Ishikawa (cell line): ENCODE data around the gene FIGLA.

Source experiments
- CEBPB ChIP-seq: IDR thresholded peaks from 2 replicates; pipeline ENCODE4 v1.6.1; 2012
- CREB1 ChIP-seq: IDR thresholded peaks from 2 replicates; pipeline ENCODE4 v1.6.1; 2012; ENCODE audit warnings: low read depth
- EGR1 ChIP-seq: IDR thresholded peaks from 2 replicates; pipeline ENCODE4 v1.6.1; 2012
- EP300 ChIP-seq: IDR thresholded peaks from 2 replicates; pipeline ENCODE4 v1.6.1; 2012; ENCODE audit warnings: borderline replicate concordance
- FOXM1 ChIP-seq: IDR thresholded peaks from 2 replicates; pipeline ENCODE4 v1.6.1; 2012; ENCODE audit warnings: low read depth, borderline replicate concordance
- MAX ChIP-seq: IDR thresholded peaks from 2 replicates; pipeline ENCODE4 v1.6.1; 2012
- NFIC ChIP-seq: IDR thresholded peaks from 2 replicates; pipeline ENCODE4 v1.6.1; 2012
- RAD21 ChIP-seq: IDR thresholded peaks from 2 replicates; pipeline ENCODE4 v1.6.1; 2012; ENCODE audit warnings: low read depth
- TAF1 ChIP-seq: IDR thresholded peaks from 2 replicates; pipeline ENCODE4 v1.6.1; 2012; ENCODE audit warnings: low read depth, mild to moderate bottlenecking
- TCF12 ChIP-seq: IDR thresholded peaks from 2 replicates; pipeline ENCODE4 v1.6.1; 2012; ENCODE audit warnings: low read depth
- TEAD4 ChIP-seq: IDR thresholded peaks from 2 replicates; pipeline ENCODE4 v1.6.1; 2012
- USF1 ChIP-seq: IDR thresholded peaks from 2 replicates; pipeline ENCODE4 v1.6.1; 2012
- YY1 ChIP-seq: IDR thresholded peaks from 2 replicates; pipeline ENCODE4 v1.6.1; 2012; ENCODE audit warnings: low read depth
- ZBTB7A ChIP-seq: IDR thresholded peaks from 2 replicates; pipeline ENCODE4 v1.6.1; 2012; ENCODE audit warnings: low read depth
- TF ChIP-seq, protein P1 (sequence below): IDR thresholded peaks from 2 replicates; pipeline ENCODE4 v1.6.1; 2012; ENCODE audit warnings: low read depth, mild to moderate bottlenecking

FIGLA gene

GRCh38 chr2:70801607-70802263 is 11.3 kb upstream of the FIGLA start:
- TF ChIP-seq NFIC = no peak
- no peak for TF ChIP-seq CREB1
- TF ChIP-seq TAF1 = no peak
- no peak for TF ChIP-seq TEAD4
- no peak for TF ChIP-seq EP300
- no peak for TF ChIP-seq YY1
- no peak for TF ChIP-seq FOXM1
- TF ChIP-seq ZBTB7A = no peak

DNA sequence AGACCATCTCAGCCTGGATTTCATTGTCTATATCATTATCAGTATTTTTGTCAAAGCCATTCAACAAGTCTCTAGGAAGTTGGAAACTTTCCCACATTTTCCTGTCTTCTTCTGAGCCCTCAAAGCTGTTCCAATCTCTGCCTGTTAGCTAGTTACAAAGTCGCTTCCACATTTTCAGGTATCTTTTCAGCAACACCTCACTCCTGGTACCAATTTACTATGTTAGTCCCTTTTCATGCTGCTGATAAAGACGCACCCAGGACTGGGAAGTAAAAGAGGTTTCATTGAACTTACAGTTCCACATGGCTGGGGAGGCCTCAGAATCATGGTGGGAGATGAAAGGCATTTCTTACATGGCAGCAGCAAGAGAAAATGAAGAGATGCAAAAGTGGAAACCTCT is 9.3 kb upstream of the FIGLA start:
- no peak for TF ChIP-seq NFIC
- TF ChIP-seq, protein P1, sequence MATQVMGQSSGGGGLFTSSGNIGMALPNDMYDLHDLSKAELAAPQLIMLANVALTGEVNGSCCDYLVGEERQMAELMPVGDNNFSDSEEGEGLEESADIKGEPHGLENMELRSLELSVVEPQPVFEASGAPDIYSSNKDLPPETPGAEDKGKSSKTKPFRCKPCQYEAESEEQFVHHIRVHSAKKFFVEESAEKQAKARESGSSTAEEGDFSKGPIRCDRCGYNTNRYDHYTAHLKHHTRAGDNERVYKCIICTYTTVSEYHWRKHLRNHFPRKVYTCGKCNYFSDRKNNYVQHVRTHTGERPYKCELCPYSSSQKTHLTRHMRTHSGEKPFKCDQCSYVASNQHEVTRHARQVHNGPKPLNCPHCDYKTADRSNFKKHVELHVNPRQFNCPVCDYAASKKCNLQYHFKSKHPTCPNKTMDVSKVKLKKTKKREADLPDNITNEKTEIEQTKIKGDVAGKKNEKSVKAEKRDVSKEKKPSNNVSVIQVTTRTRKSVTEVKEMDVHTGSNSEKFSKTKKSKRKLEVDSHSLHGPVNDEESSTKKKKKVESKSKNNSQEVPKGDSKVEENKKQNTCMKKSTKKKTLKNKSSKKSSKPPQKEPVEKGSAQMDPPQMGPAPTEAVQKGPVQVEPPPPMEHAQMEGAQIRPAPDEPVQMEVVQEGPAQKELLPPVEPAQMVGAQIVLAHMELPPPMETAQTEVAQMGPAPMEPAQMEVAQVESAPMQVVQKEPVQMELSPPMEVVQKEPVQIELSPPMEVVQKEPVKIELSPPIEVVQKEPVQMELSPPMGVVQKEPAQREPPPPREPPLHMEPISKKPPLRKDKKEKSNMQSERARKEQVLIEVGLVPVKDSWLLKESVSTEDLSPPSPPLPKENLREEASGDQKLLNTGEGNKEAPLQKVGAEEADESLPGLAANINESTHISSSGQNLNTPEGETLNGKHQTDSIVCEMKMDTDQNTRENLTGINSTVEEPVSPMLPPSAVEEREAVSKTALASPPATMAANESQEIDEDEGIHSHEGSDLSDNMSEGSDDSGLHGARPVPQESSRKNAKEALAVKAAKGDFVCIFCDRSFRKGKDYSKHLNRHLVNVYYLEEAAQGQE = no peak
- no peak for TF ChIP-seq CREB1
- TF ChIP-seq USF1 = no peak
- TF ChIP-seq TCF12 = no peak
- TF ChIP-seq FOXM1 = no peak
- TF ChIP-seq EGR1 = no peak

GRCh38 chr2:70797506-70797905 is 7.1 kb upstream of the FIGLA start:
- TF ChIP-seq RAD21 = no peak
- no peak for TF ChIP-seq MAX
- no peak for TF ChIP-seq USF1
- TF ChIP-seq TAF1 = no peak
- TF ChIP-seq CEBPB = no peak

DNA sequence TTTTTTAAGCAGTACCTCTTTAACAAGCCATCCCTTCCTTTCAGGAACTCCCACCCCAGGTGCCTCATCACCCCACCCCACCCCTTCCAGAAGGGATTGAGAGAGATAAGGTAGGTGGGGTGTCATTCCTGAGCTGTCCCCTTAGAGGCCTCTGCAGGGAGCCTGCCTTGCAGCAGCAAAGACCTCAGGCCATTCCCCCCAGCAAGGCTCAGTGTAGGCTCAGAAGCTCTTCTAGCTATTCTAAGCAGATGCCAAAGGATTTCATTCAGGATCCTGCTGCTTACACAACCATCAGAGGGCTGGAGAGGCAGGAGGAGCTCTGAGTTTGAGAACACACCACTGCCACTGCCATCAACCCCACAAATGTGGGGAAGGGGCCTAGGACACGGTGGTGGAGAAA is 5.8 kb upstream of the FIGLA start:
- TF ChIP-seq CREB1 (no peak), NFIC (no peak), EP300 (no peak), RAD21 (no peak), USF1 (no peak), TEAD4 (no peak), TCF12 (no peak), MAX (no peak), TAF1 (no peak), YY1 (no peak), EGR1 (no peak), ZBTB7A (no peak), FOXM1 (no peak), CEBPB (no peak)
- TF ChIP-seq, protein P1 = no peak

GRCh38 chr2:70795164-70795995 is 4.9 kb upstream of the FIGLA start:
- TF ChIP-seq EGR1 = no peak
- TF ChIP-seq MAX = no peak

GRCh38 chr2:70793450-70793849 is 3.0 kb upstream of the FIGLA start:
- no peak for TF ChIP-seq RAD21
- TF ChIP-seq TCF12 = no peak
- no peak for TF ChIP-seq YY1
- TF ChIP-seq TEAD4 = no peak
- no peak for TF ChIP-seq MAX
- no peak for TF ChIP-seq ZBTB7A
- TF ChIP-seq CREB1 = no peak
- TF ChIP-seq, protein P1 = no peak
- no peak for TF ChIP-seq NFIC
- no peak for TF ChIP-seq TAF1
- no peak for TF ChIP-seq USF1
- TF ChIP-seq FOXM1 = no peak
- TF ChIP-seq CEBPB = no peak
- no peak for TF ChIP-seq EGR1
- no peak for TF ChIP-seq EP300
